Neural crest cell (in vitro differentiated cells): Measurements from ENCODE around the gene DDB1. TPM values are rescaled to one million over a fixed set of nuclear protein-coding genes. Genes with fewer than 3 reads are reported as not detected.

Experiments
- DNase-seq: peaks from one replicate; pipeline ENCODE4 v3.0.0; 2021; ENCODE audit warnings: low read depth, mixed read lengths, low spot score
- H3K27ac Mint-ChIP-seq: one replicate; pipeline ENCODE4 v1.8.0; 2021; ENCODE audit warnings: mild to moderate bottlenecking, mixed read lengths; ENCODE audit not compliant: unreplicated experiment
- H3K27me3 Mint-ChIP-seq: 2 replicates; pipeline ENCODE4 v1.8.0; 2021; ENCODE audit warnings: low read depth, mild to moderate bottlenecking, mixed read lengths
- H3K36me3 Mint-ChIP-seq: 2 replicates; pipeline ENCODE4 v1.8.0; 2021; ENCODE audit warnings: low read depth, mild to moderate bottlenecking, mixed read lengths
- H3K4me1 Mint-ChIP-seq: 2 replicates; pipeline ENCODE4 v1.8.0; 2021; ENCODE audit warnings: mixed read lengths
- H3K4me3 Mint-ChIP-seq: one replicate; pipeline ENCODE4 v1.8.0; 2021; ENCODE audit warnings: mild to moderate bottlenecking, mixed read lengths
- H3K9me3 Mint-ChIP-seq: 2 replicates; pipeline ENCODE4 v1.8.0; 2021; ENCODE audit warnings: mixed read lengths
- total RNA-seq: library from RNA; stranded (reverse); gene quantifications from 2 replicates; pipeline ENCODE4 v1.2.1, GENCODE V29; 2021
- TF ChIP-seq, protein P1 (sequence below): fragments of 200-600 bp; sonication (generic); conservative IDR thresholded peaks from 2 replicates; pipeline ENCODE4 v1.5.0; 2021; ENCODE audit warnings: antibody characterized with exemption, mild to moderate bottlenecking

The DDB1 gene
- total RNA-seq, 1 donor from 2014 or later: 315 TPM

DNA sequence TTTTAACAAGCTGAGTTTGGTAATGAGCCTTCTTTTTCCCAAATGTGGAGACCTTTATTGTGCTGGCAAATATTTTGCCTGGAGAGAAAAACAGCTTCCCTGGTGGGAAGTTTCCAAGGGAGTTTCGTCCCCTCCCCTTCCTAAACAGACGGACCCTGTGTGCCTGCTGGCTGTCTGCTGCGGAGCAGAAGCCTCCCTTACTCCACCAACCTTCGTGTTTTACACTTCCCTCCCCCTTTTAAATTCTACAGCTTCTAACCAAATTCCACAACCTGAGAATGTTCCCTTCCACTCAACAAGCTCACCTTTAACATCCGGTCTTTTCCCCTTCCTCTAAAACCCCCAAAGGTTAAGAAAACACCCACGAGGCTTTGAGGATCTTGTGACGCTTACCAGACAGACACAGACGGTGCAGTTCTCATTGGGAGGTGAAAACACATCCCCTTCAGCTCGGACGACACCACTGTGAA, 54.9 kb downstream of the DDB1 start:
- no peak for DNase-seq
- TF ChIP-seq, protein P1, sequence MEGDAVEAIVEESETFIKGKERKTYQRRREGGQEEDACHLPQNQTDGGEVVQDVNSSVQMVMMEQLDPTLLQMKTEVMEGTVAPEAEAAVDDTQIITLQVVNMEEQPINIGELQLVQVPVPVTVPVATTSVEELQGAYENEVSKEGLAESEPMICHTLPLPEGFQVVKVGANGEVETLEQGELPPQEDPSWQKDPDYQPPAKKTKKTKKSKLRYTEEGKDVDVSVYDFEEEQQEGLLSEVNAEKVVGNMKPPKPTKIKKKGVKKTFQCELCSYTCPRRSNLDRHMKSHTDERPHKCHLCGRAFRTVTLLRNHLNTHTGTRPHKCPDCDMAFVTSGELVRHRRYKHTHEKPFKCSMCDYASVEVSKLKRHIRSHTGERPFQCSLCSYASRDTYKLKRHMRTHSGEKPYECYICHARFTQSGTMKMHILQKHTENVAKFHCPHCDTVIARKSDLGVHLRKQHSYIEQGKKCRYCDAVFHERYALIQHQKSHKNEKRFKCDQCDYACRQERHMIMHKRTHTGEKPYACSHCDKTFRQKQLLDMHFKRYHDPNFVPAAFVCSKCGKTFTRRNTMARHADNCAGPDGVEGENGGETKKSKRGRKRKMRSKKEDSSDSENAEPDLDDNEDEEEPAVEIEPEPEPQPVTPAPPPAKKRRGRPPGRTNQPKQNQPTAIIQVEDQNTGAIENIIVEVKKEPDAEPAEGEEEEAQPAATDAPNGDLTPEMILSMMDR: no peak
- Mint-ChIP-seq H3K36me3 (peaks cover 10% of the 10 kb centered on the region), H3K27ac (peak overlapping the region; percentile 30), H3K27me3 (no peaks in the 10 kb centered on the region), H3K9me3 (no peaks in the 10 kb centered on the region), H3K4me1 (peaks cover 11% of the 10 kb centered on the region), H3K4me3 (no peak overlapping the region)

DNA sequence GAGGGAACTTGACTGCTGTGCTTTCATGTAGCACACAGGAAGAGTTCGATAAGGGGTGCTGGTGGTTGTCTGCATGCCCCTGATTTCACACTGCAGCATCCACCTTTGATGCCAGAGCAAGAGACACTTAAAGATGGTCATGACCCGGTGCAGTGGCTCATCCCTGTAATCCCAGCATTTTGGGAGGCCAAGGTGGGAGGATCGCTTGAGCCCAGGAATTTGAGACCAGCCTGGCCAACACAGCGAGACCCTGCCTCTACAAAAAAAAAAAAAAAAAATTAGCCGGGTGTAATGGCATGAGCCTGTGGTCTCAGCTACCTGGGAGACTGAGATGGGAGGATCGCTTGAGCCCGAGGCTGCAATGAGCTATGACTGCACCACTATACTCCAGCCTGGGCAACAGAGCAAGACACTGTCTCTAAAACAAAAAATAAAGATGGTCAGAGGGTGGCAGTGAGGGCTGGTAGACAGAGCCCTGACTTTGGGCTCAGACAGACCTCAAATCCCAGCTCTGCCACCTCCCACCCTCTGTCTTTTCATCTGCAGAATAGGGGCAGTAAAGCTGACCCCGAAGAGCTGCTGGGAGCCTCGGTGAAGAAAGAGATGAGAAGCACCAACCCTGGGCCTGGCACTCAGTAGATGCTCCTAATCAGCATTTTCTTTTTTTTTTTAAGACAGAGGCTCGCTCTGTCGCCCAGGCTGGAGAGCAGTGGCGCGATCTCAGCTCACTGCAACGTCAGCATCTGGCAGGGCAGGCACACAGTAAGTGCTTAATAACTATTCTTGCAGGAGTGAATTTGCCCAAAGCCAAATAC, 55.5 kb downstream of the DDB1 start:
- DNase-seq: no peak

DNA sequence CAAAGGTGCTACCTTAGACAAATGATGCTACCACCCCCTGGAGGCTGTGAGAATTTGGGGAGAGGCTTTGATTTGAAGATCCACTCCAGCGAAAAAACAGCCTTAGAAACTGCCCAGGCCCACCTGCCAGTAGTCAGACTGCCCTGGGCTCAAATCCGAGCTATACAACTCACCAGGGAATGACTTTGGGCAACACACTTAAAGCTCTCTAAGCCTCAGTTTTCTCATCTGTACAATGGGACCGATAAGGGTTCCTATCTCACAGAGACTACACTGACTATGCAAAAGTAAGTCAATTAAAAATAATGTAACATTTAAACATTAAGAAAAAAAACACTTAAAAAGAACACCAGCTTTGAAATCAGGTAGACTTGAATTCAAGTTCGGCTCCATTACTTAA, 57.7 kb downstream of the DDB1 start:
- H3K4me1 Mint-ChIP-seq: peaks cover 8% of the 10 kb centered on the region
- no peak overlapping the region for H3K4me3 Mint-ChIP-seq
- H3K27me3 Mint-ChIP-seq: no peaks in the 10 kb centered on the region
- no peaks in the 10 kb centered on the region for H3K9me3 Mint-ChIP-seq
- H3K36me3 Mint-ChIP-seq: no peaks in the 10 kb centered on the region
- no peak for DNase-seq
- no peak overlapping the region for H3K27ac Mint-ChIP-seq
- TF ChIP-seq, protein P1: no peak

More for the DNA sequence above, 55.5 kb downstream of the DDB1 start:
- H3K4me1 Mint-ChIP-seq: peaks cover 11% of the 10 kb centered on the region
- H3K27ac Mint-ChIP-seq: no peak overlapping the region
- H3K36me3 Mint-ChIP-seq: peaks cover 7% of the 10 kb centered on the region
- H3K9me3 Mint-ChIP-seq: no peaks in the 10 kb centered on the region
- H3K4me3 Mint-ChIP-seq: no peak overlapping the region
- no peaks in the 10 kb centered on the region for H3K27me3 Mint-ChIP-seq
- TF ChIP-seq, protein P1: no peak

DNA sequence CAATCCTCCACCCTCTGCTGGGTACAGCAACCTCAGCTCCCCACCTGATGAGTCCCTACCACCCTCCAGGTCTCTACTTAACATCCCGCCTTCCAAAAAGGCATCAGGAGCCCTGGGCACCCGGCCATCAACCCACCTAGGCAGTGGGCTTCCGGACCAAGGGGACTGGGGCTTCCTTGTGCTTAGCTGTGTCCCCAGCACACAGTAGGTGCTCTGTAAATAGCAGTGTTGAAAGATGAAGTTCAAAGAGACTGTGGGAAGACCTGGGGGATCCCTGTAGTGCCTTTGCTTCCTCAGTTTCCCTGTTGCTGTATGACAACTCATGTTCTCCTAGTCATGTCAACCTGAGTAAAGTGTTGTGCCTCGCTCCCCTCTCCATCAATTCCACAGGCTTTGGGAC, 58.8 kb downstream of the DDB1 start:
- Mint-ChIP-seq H3K4me3 (no peak overlapping the region), H3K4me1 (peaks cover 8% of the 10 kb centered on the region), H3K36me3 (no peaks in the 10 kb centered on the region), H3K27ac (no peak overlapping the region), H3K27me3 (no peaks in the 10 kb centered on the region), H3K9me3 (no peaks in the 10 kb centered on the region)
- TF ChIP-seq, protein P1: no peak
- no peak for DNase-seq

DNA sequence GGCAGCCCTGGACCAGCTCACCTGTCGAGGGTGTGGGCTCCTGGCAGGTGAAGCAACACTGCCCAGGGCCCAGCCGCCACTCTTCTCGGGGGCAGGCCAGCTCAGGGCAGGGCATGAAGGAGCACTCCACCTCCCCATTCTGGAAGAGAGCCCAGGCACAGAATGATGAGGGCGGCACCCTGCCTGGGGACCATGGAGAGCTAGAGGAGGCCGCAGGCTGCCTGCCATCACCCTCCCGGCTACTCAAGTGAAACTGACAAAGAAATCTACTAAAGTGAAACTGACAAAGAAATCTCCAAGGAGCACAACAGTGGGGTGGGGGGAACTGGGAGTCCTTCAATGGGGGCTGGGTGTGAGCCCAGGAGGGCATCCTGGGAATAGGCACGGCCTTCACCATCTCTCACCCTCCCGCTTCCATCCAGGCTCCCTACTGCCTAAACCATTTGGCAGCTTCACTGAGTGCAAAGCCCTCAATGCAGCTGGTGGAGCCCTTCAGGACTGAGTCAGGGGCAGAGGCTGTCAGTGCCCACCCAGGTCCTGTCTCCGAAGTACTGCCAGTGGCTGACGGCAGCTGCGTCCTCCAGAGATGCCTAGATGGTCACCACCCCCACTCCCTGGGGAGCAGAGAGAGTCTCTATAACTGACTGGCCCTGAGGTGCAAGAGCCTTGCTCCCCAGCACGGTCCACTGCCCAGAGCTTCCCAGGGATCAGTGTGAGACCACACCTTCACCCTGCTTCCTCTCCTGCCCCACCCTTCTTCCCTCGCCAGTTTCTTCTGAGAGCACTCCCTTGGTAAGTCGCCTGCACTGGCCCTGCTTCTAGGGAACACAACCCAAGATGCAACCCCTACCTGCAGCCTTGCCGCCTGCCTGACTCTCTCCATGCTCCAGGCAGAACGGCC, 59.5 kb downstream of the DDB1 start:
- no peaks in the 10 kb centered on the region for H3K27me3 Mint-ChIP-seq

More for the DNA sequence above, 59.5 kb downstream of the DDB1 start:
- H3K27ac Mint-ChIP-seq: no peak overlapping the region
- TF ChIP-seq, protein P1: no peak
- no peak overlapping the region for H3K4me3 Mint-ChIP-seq
- no peaks in the 10 kb centered on the region for H3K9me3 Mint-ChIP-seq
- H3K4me1 Mint-ChIP-seq: peaks cover 8% of the 10 kb centered on the region
- H3K36me3 Mint-ChIP-seq: no peaks in the 10 kb centered on the region
- no peak for DNase-seq
